Measurements from ENCODE around the gene TRIM24. TPM values are rescaled to one million over a fixed set of nuclear protein-coding genes. Genes with fewer than 3 reads are reported as not detected.

Gene TRIM24
- total and polyA plus RNA-seq, 2 donors from 2014 or later, result 7.6 to 16.8 TPM

GRCh38 chr7:138565451-138566114 lies 105.5 kb downstream of the TRIM24 start:
- Histone ChIP-seq H3K36me3 (ENCODE audit: control insufficient read depth in 2 of 3, insufficient read depth in 3 of 3, low read length in 3 of 3) (peaks cover 19 to 30% (median 25%) of the 10 kb centered on the region in 3 donors), H3K9me3 (ENCODE audit: control insufficient read depth in 2 of 3, insufficient read depth in 1 of 3, low read length in 3 of 3) (peaks cover 2 to 20% (median 4%) of the 10 kb centered on the region in 3 donors), H3K27ac (ENCODE audit: low read depth in 2 of 2, low read length in 2 of 2) (no peak overlapping the region), H3K27me3 (ENCODE audit: control insufficient read depth, insufficient read depth, low read length) (no peaks in the 10 kb centered on the region), H3K4me1 (ENCODE audit: control insufficient read depth in 2 of 3, insufficient read depth in 2 of 3, low read depth in 1 of 3, low read length in 3 of 3) (no peaks in the 10 kb centered on the region), H3K9ac (ENCODE audit: low read length in 3 of 3) (no peak overlapping the region), H3K4me3 (ENCODE audit: low read length in 3 of 3) (no peak overlapping the region)
- FAIRE-seq, result no peak
- no peak for TF ChIP-seq CTCF (IDR thresholded peaks at IDR 0.05; ENCODE audit: borderline replicate concordance, extremely low read depth, insufficient read depth)
- intact Hi-C loops (cut with DNase I), result no loop called here
- DNase-seq, result peak in 2 of 5 donors; percentile 18 to 24

GRCh38 chr7:138568655-138569054 lies 108.6 kb downstream of the TRIM24 start:
- Histone ChIP-seq H3K9me3 (ENCODE audit: control insufficient read depth in 2 of 3, insufficient read depth in 1 of 3, low read length in 3 of 3) (peaks cover 1 to 20% (median 4%) of the 10 kb centered on the region in 3 donors), H3K4me1 (ENCODE audit: control insufficient read depth in 2 of 3, insufficient read depth in 2 of 3, low read depth in 1 of 3, low read length in 3 of 3) (no peaks in the 10 kb centered on the region), H3K9ac (ENCODE audit: low read length in 3 of 3) (no peak overlapping the region), H3K27ac (ENCODE audit: low read depth in 2 of 2, low read length in 2 of 2) (no peak overlapping the region), H3K27me3 (ENCODE audit: control insufficient read depth, insufficient read depth, low read length) (no peaks in the 10 kb centered on the region), H3K4me3 (ENCODE audit: low read length in 3 of 3) (no peak overlapping the region), H3K36me3 (ENCODE audit: control insufficient read depth in 2 of 3, insufficient read depth in 3 of 3, low read length in 3 of 3) (peaks cover 18 to 21% (median 20%) of the 10 kb centered on the region in 3 donors)
- intact Hi-C loops (cut with DNase I), result no loop called here
- FAIRE-seq (peak; percentile 37), DNase-seq (no peak)
- TF ChIP-seq CTCF (IDR thresholded peaks at IDR 0.05; ENCODE audit: borderline replicate concordance, extremely low read depth, insufficient read depth), result no peak

- Histone ChIP-seq H3K4me1 (ENCODE audit: control insufficient read depth in 2 of 3, insufficient read depth in 2 of 3, low read depth in 1 of 3, low read length in 3 of 3) (no peaks in the 10 kb centered on the region), H3K27me3 (ENCODE audit: control insufficient read depth, insufficient read depth, low read length) (no peaks in the 10 kb centered on the region), H3K4me3 (ENCODE audit: low read length in 3 of 3) (no peak overlapping the region), H3K36me3 (ENCODE audit: control insufficient read depth in 2 of 3, insufficient read depth in 3 of 3, low read length in 3 of 3) (peaks cover 14 to 18% (median 16%) of the 10 kb centered on the region in 3 donors), H3K9ac (ENCODE audit: low read length in 3 of 3) (no peak overlapping the region), H3K9me3 (ENCODE audit: control insufficient read depth in 2 of 3, insufficient read depth in 1 of 3, low read length in 3 of 3) (peaks cover 0 to 15% (median 4%) of the 10 kb centered on the region in 3 donors), H3K27ac (ENCODE audit: low read depth in 2 of 2, low read length in 2 of 2) (no peak overlapping the region)
- DNase-seq, result no peak
- FAIRE-seq, result no peak
- TF ChIP-seq CTCF (IDR thresholded peaks at IDR 0.05; ENCODE audit: borderline replicate concordance, extremely low read depth, insufficient read depth), result no peak
- intact Hi-C loops (cut with DNase I), result no loop called here
Observed at GRCh38 chr7:138569418-138569817, 109.4 kb downstream of the TRIM24 start.

Data from kidney (tissue), 14 donors.